Progenitor cell of endocrine pancreas (in vitro differentiated cells): ENCODE measurements around the gene LEAP2. TPM values are rescaled to one million over a fixed set of nuclear protein-coding genes. Genes with fewer than 3 reads are reported as not detected.
A peak's percentile ranks its signal among the peaks of the same experiment; 100 is the strongest.

Experiments used
- DNase-seq: peaks from one replicate; pipeline ENCODE4 v3.0.0; 2021; ENCODE audit warnings: low spot score; ENCODE audit not compliant: unreplicated experiment
- H3K27ac Mint-ChIP-seq: 2 replicates; pipeline ENCODE4 v1.8.0; 2021; ENCODE audit warnings: mild to moderate bottlenecking, moderate library complexity, mixed read lengths
- H3K27me3 Mint-ChIP-seq: 2 replicates; pipeline ENCODE4 v1.8.0; 2021; ENCODE audit warnings: mixed read lengths
- H3K36me3 Mint-ChIP-seq: 2 replicates; pipeline ENCODE4 v1.8.0; 2022; ENCODE audit warnings: mixed read lengths; ENCODE audit not compliant: insufficient read depth
- H3K4me1 Mint-ChIP-seq: 2 replicates; pipeline ENCODE4 v1.8.0; 2021; ENCODE audit warnings: low read depth, mixed read lengths
- H3K4me3 Mint-ChIP-seq: 2 replicates; pipeline ENCODE4 v1.8.0; 2021; ENCODE audit warnings: low read depth, mild to moderate bottlenecking, moderate library complexity, mixed read lengths
- H3K9me3 Mint-ChIP-seq: 2 replicates; pipeline ENCODE4 v1.8.0; 2021; ENCODE audit warnings: low read depth, mixed read lengths
- total RNA-seq: library from RNA; stranded (reverse); gene quantifications from 2 replicates; pipeline ENCODE4 v1.2.1, GENCODE V29; 2021
- TF ChIP-seq, protein P1 (sequence below): fragments of 200-600 bp; sonication (generic); IDR thresholded peaks from one replicate; pipeline ENCODE4 v1.5.0; 2021; ENCODE audit warnings: antibody characterized with exemption, mild to moderate bottlenecking; ENCODE audit not compliant: unreplicated experiment

Gene LEAP2
- total RNA-seq, 1 donor from 2014 or later = 1.7 TPM

DNA sequence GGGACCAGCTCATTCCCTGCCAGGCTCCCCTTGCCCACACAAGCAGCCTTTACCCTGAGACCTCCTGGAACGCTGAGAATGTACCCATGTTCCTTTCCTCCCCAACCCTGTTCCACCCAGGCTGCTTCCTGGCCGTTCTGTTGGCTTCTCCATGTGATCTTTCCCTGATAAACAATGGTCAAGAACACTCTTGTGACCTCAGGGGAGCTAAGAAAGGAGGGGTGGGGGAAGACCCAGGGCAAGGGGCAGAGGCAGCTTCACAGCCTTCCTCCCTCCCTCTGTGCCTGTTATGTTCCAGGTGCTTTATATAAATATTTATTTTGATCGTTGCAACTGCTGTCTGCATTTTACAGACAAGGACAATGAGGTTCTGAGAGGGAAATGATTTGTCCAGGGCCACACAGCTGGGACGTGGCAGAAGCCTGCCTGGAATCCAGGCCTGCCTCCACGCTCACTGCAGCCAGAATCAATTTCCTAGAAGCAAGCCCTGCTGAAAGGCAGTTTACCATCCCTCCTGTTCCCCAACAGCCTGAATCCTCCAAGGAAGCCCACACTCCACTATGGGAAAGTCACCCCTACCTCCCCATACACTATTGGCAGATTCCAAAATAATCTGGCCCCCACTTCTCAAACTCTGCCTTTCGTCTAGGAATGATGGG, 46.9 kb upstream of the LEAP2 start:
- peaks cover 9% of the 10 kb centered on the region for H3K4me1 Mint-ChIP-seq
- no peak overlapping the region for H3K4me3 Mint-ChIP-seq
- H3K27me3 Mint-ChIP-seq = peaks cover 40% of the 10 kb centered on the region
- no peaks in the 10 kb centered on the region for H3K9me3 Mint-ChIP-seq
- no peak overlapping the region for H3K27ac Mint-ChIP-seq
- H3K36me3 Mint-ChIP-seq = no peaks in the 10 kb centered on the region
- no peak for DNase-seq
- TF ChIP-seq, protein P1, sequence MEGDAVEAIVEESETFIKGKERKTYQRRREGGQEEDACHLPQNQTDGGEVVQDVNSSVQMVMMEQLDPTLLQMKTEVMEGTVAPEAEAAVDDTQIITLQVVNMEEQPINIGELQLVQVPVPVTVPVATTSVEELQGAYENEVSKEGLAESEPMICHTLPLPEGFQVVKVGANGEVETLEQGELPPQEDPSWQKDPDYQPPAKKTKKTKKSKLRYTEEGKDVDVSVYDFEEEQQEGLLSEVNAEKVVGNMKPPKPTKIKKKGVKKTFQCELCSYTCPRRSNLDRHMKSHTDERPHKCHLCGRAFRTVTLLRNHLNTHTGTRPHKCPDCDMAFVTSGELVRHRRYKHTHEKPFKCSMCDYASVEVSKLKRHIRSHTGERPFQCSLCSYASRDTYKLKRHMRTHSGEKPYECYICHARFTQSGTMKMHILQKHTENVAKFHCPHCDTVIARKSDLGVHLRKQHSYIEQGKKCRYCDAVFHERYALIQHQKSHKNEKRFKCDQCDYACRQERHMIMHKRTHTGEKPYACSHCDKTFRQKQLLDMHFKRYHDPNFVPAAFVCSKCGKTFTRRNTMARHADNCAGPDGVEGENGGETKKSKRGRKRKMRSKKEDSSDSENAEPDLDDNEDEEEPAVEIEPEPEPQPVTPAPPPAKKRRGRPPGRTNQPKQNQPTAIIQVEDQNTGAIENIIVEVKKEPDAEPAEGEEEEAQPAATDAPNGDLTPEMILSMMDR = no peak

- Mint-ChIP-seq H3K27ac (no peak overlapping the region), H3K9me3 (no peaks in the 10 kb centered on the region), H3K27me3 (peaks cover 45% of the 10 kb centered on the region), H3K4me3 (no peak overlapping the region), H3K36me3 (no peaks in the 10 kb centered on the region), H3K4me1 (peaks cover 9% of the 10 kb centered on the region)
- TF ChIP-seq, protein P1 = no peak
- no peak for DNase-seq
Measured at GRCh38 chr5:132827943-132828673, 45.4 kb upstream of the LEAP2 start.

- TF ChIP-seq, protein P1 = no peak
- DNase-seq = no peak
- H3K4me3 Mint-ChIP-seq = peak overlapping the region; percentile 85
- peak overlapping the region; percentile 68 for H3K27ac Mint-ChIP-seq
- peaks cover 7% of the 10 kb centered on the region for H3K4me1 Mint-ChIP-seq
- H3K36me3 Mint-ChIP-seq = no peaks in the 10 kb centered on the region
- no peaks in the 10 kb centered on the region for H3K9me3 Mint-ChIP-seq
- H3K27me3 Mint-ChIP-seq = peaks cover 45% of the 10 kb centered on the region
Measured at GRCh38 chr5:132828846-132829494, 44.5 kb upstream of the LEAP2 start.

DNA sequence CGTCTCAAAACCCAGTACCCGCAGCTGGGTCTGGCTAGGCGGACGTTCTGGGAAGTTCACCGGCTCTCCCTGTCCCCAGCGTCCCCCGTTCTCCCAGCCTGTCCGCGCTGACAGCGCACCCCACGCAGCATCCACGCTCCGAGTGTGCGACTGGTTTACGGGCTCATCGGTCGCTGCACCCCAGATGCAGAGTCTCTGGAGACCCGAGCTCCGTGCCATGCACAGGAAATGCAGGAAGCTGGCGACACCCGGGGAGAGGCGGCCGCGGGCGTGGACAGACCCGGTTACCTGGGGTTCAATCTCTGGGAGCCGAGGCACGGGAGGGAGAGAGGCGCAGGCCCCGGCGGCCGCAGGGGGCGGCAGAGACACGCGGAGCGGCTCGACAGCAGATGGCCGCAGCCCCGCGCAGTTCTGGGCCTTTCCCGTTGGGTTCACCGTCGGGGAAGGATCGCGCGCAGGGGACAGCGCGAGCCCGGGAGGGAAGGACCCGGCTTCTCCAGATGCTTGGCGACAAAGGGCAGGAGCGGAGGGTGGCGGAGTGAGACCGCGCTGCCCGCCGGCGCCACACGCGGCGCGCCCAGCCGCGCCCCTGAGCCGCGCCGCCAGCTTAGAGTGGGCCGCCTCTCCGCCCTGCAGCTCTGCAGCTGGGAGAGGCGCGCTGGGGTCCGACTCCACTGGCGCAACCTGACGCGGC, 43.6 kb upstream of the LEAP2 start:
- peak; percentile 72 for DNase-seq
- Mint-ChIP-seq H3K9me3 (no peaks in the 10 kb centered on the region), H3K27me3 (peaks cover 48% of the 10 kb centered on the region), H3K4me3 (peak overlapping the region; percentile 85), H3K4me1 (peaks cover 7% of the 10 kb centered on the region), H3K27ac (peak overlapping the region; percentile 93), H3K36me3 (no peaks in the 10 kb centered on the region)
- TF ChIP-seq, protein P1 = peak; percentile 87
